ENCODE measurements around the gene PCDH9.

DNA sequence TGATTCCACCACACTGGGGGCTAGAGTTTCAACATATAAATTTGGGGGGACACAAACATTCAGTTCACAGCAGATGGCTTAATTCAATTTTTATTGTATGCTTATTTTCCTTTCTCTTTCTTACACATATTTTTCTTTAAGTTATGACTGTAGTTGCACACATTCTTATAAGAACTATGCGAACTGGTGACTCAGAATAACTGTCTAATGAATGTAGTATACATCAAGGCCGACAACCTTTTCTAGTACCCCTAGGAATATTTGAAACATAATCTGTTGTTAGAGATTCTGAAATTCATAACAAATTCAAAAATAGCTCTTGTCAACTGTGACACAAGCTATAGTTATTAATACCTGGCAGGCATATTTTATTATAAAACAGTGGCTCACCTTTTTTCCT is 695.6 kb downstream of the PCDH9 start:
- TF ChIP-seq SIN3A (IDR thresholded peaks at IDR 0.05; ENCODE audit: borderline replicate concordance, low read depth, low read length) = no peak
- TF ChIP-seq, protein P1, sequence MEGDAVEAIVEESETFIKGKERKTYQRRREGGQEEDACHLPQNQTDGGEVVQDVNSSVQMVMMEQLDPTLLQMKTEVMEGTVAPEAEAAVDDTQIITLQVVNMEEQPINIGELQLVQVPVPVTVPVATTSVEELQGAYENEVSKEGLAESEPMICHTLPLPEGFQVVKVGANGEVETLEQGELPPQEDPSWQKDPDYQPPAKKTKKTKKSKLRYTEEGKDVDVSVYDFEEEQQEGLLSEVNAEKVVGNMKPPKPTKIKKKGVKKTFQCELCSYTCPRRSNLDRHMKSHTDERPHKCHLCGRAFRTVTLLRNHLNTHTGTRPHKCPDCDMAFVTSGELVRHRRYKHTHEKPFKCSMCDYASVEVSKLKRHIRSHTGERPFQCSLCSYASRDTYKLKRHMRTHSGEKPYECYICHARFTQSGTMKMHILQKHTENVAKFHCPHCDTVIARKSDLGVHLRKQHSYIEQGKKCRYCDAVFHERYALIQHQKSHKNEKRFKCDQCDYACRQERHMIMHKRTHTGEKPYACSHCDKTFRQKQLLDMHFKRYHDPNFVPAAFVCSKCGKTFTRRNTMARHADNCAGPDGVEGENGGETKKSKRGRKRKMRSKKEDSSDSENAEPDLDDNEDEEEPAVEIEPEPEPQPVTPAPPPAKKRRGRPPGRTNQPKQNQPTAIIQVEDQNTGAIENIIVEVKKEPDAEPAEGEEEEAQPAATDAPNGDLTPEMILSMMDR (IDR thresholded peaks at IDR 0.05) = no peak
- TF ChIP-seq TAF1 (IDR thresholded peaks at IDR 0.05; ENCODE audit: borderline replicate concordance, low read depth, low read length) = no peak

Measured in SK-N-SH (cell line).